Panc1 (cell line): ENCODE data around the gene SH3PXD2A. TPM values are rescaled to one million over a fixed set of nuclear protein-coding genes. Genes with fewer than 3 reads are reported as not detected.
"Not testable (repeated sequence)": the region's sequence is repeated elsewhere in the genome, so short reads cannot be mapped to it uniquely, and the experiment has no call there.

Experiments used
- ATAC-seq: fragments of 200-7000 bp; cut with Tn5 transposase; 2 replicates; pipeline ENCODE4 v1.9.1; 2020; ENCODE audit warnings: mild to moderate bottlenecking, moderate library complexity
- BruUV-seq: library from RNA; stranded (reverse); fragments of 400-500 nt; replicated peaks from 2 replicates; lab custom pipeline; 2021; lab: Mats Ljungman, UMichigan
- CTCF ChIA-PET: fragments of 300-600 bp; sonication (Branson Sonifier 250); formaldehyde crosslinking; loops from one replicate; lab custom pipeline; 2022; ENCODE audit warnings: antibody characterized with exemption; lab: Charles Lee
- POLR2A ChIA-PET: fragments of 300-600 bp; sonication (Branson Sonifier 250); formaldehyde crosslinking; loops from one replicate; lab custom pipeline; 2022; ENCODE audit warnings: antibody characterized with exemption; lab: Charles Lee
- DNase-seq: peaks from one replicate; pipeline ENCODE4 v3.0.0-alpha.2; 2010; ENCODE audit warnings: low read depth, low spot score
- H3K27ac ChIP-seq: 2 replicates; pipeline ENCODE4 v1.5.1; 2011; ENCODE audit warnings: mild to moderate bottlenecking, low read length, inconsistent platforms
- H3K27me3 ChIP-seq: fragments of 200-500 bp; sonication (Bioruptor generic); 2 replicates; pipeline ENCODE4 v1.6.0; 2014; ENCODE audit warnings: low read length, inconsistent platforms; ENCODE audit not compliant: control insufficient read depth, insufficient read depth
- H3K36me3 ChIP-seq: fragments of 200-500 bp; sonication (Bioruptor generic); 2 replicates; pipeline ENCODE4 v1.5.1; 2014; ENCODE audit warnings: inconsistent platforms, mild to moderate bottlenecking, low read length, moderate library complexity; ENCODE audit not compliant: control insufficient read depth, insufficient read depth
- H3K4me1 ChIP-seq: 2 replicates; pipeline ENCODE4 v1.5.1; 2011; ENCODE audit warnings: inconsistent platforms, mild to moderate bottlenecking, low read length, moderate library complexity; ENCODE audit not compliant: control insufficient read depth, insufficient read depth
- H3K4me3 ChIP-seq, 2 experiments: 2 replicates each; pipeline ENCODE4 v1.5.1; 2011 to 2012; ENCODE audit warnings: low read depth in 2 of 2, low read length in 2 of 2, mild to moderate bottlenecking in 2 of 2, inconsistent platforms in 1 of 2, moderate library complexity in 1 of 2
- H3K9me3 ChIP-seq: fragments of 200-500 bp; sonication (Bioruptor generic); 2 replicates; pipeline ENCODE4 v1.5.1; 2014; ENCODE audit warnings: low read depth, mild to moderate bottlenecking, inconsistent platforms, low read length, moderate library complexity; ENCODE audit not compliant: control insufficient read depth, insufficient read depth
- CTCF ChIP-seq: fragments of 450-650 bp; IDR thresholded peaks from 2 replicates; pipeline ENCODE4 v1.5.1; 2017; ENCODE audit warnings: mild to moderate bottlenecking
- POLR2AphosphoS5 ChIP-seq: IDR thresholded peaks from 2 replicates; pipeline ENCODE4 v1.6.1; 2012; ENCODE audit warnings: mild to moderate bottlenecking, low read depth, low read length, moderate library complexity
- REST ChIP-seq, 2 experiments: IDR thresholded peaks; 2 replicates each; pipeline ENCODE4 v1.6.1; 2011 to 2012; ENCODE audit warnings: low read depth in 2 of 2, control low read depth in 1 of 2, low read length in 1 of 2, mild to moderate bottlenecking in 1 of 2, moderate library complexity in 1 of 2; ENCODE audit not compliant: insufficient read depth in 1 of 2
- SIN3A ChIP-seq: IDR thresholded peaks from 2 replicates; pipeline ENCODE4 v1.6.1; 2012; ENCODE audit warnings: low read depth, mild to moderate bottlenecking, low read length, moderate library complexity, borderline replicate concordance; ENCODE audit not compliant: insufficient read depth
- TCF7L2 ChIP-seq: IDR thresholded peaks from 2 replicates; pipeline ENCODE4 v1.6.1; 2011; ENCODE audit warnings: mild to moderate bottlenecking, low read depth, low read length, inconsistent platforms
- in situ Hi-C: cut with HindIII; loops from 2 replicates; pipeline ENCODE4 v1.10.0; 2016; ENCODE audit warnings: low sequenced_read_pairs, low pct_unique_long_range_greater_than_20kb
- intact Hi-C: fragments of 100-400 bp; cut with micrococcal nuclease; formaldehyde crosslinking; loops from one replicate; pipeline ENCODE4 v1.10.0; 2022; ENCODE audit not compliant: unreplicated experiment
- total RNA-seq: library from RNA; stranded (reverse); gene quantifications from one replicate; pipeline ENCODE4 v1.2.1, GENCODE V29; 2021; ENCODE audit not compliant: unreplicated experiment

The SH3PXD2A gene
- total RNA-seq, 1 experiment from 2014 or later: 5.7 TPM

GRCh38 chr10:103610083-103610472 is 245.3 kb downstream of the SH3PXD2A start:
- no peaks in the 10 kb centered on the region for H3K36me3 ChIP-seq
- CTCF ChIA-PET: no interaction called here

GRCh38 chr10:103609231-103610082 is 245.9 kb downstream of the SH3PXD2A start:
- Histone ChIP-seq H3K4me1 (no peaks in the 10 kb centered on the region), H3K9me3 (no peaks in the 10 kb centered on the region), H3K27ac (no peak overlapping the region), H3K36me3 (no peaks in the 10 kb centered on the region), H3K27me3 (no peaks in the 10 kb centered on the region), H3K4me3 (no peak overlapping the region)
- in situ Hi-C loops: no loop called here
- CTCF ChIA-PET: no interaction called here
- TF ChIP-seq TCF7L2 (no peak), REST (IDR thresholded peaks at IDR 0.05; ENCODE audit: insufficient read depth in 1 of 2, low read depth in 2 of 2, low read length in 1 of 2) (no peak), SIN3A (no peak), POLR2AphosphoS5 (no peak), CTCF (no peak)
- intact Hi-C loops: no loop called here
- ATAC-seq: no peak; the same call in 1 of the 2 replicates
- POLR2A ChIA-PET: interaction anchor here (0.7 kb wide), 1 partner anchor 283 kb away, joined by 11 read pairs; no protein-coding TSS in a partner anchor
- DNase-seq: no peak
- no TSS peak for BruUV-seq

More at GRCh38 chr10:103610083-103610472, 245.3 kb downstream of the SH3PXD2A start:
- no peaks in the 10 kb centered on the region for H3K4me1 ChIP-seq
- H3K27me3 ChIP-seq: no peaks in the 10 kb centered on the region
- POLR2A ChIA-PET: no interaction called here
- in situ Hi-C loops: no loop called here
- no peak for ATAC-seq
- DNase-seq: no peak
- no peaks in the 10 kb centered on the region for H3K9me3 ChIP-seq
- no TSS peak for BruUV-seq
- H3K27ac ChIP-seq: no peak overlapping the region
- intact Hi-C loops: no loop called here
- TF ChIP-seq POLR2AphosphoS5 (no peak), SIN3A (no peak)
- H3K4me3 ChIP-seq: no peak overlapping the region

GRCh38 chr10:103608056-103608455 is 247.3 kb downstream of the SH3PXD2A start:
- BruUV-seq, CTCF ChIA-PET: not testable (repeated sequence)

GRCh38 chr10:103607051-103607450 is 248.3 kb downstream of the SH3PXD2A start:
- CTCF ChIA-PET: not testable (repeated sequence)

More at GRCh38 chr10:103608056-103608455, 247.3 kb downstream of the SH3PXD2A start:
- H3K9me3 ChIP-seq, ATAC-seq, H3K27ac ChIP-seq, H3K4me1 ChIP-seq, H3K27me3 ChIP-seq, H3K36me3 ChIP-seq, POLR2A ChIA-PET, H3K4me3 ChIP-seq, intact Hi-C loops, DNase-seq, in situ Hi-C loops: not testable (repeated sequence)

GRCh38 chr10:103606097-103606438 is 249.3 kb downstream of the SH3PXD2A start:
- BruUV-seq, H3K27ac ChIP-seq, in situ Hi-C loops, H3K9me3 ChIP-seq, H3K4me3 ChIP-seq, ATAC-seq, H3K4me1 ChIP-seq, H3K36me3 ChIP-seq, DNase-seq, intact Hi-C loops, H3K27me3 ChIP-seq: not testable (repeated sequence)
- ChIA-PET POLR2A (interaction anchor here (0.6 kb wide), 1 partner anchor 62 kb away, joined by 3 read pairs; no protein-coding TSS in a partner anchor), CTCF (interaction anchor here (0.5 to 1.3 kb wide), 5 partner anchors 18 to 101 kb away, joined by 4 to 15 read pairs (median 5); no protein-coding TSS in a partner anchor)

More at GRCh38 chr10:103607051-103607450, 248.3 kb downstream of the SH3PXD2A start:
- ATAC-seq, H3K27me3 ChIP-seq, intact Hi-C loops, H3K4me1 ChIP-seq, H3K4me3 ChIP-seq, BruUV-seq, H3K9me3 ChIP-seq, POLR2A ChIA-PET, DNase-seq, in situ Hi-C loops, H3K27ac ChIP-seq, H3K36me3 ChIP-seq: not testable (repeated sequence)
